Liver (tissue), 3 donors: Measurements from ENCODE around the gene FGFRL1.

ENCODE experiments used
- EGR1 ChIP-seq, 2 donors: IDR thresholded peaks; 2 replicates each; pipeline ENCODE4 v1.6.1; 2016 to 2018; ENCODE audit warnings: antibody characterized with exemption in 2 of 2, low read depth in 2 of 2
- GABPA ChIP-seq, 2 donors: IDR thresholded peaks in 1 of 2; conservative IDR thresholded peaks in 1 of 2; 2 replicates each; pipeline ENCODE4 v1.6.1; 2016; ENCODE audit warnings: antibody characterized with exemption in 2 of 2, mild to moderate bottlenecking in 1 of 2, moderate library complexity in 1 of 2
- HNF4A ChIP-seq, 2 donors: conservative IDR thresholded peaks; 2 replicates each; pipeline ENCODE4 v1.6.1; 2016; ENCODE audit warnings: antibody characterized with exemption in 2 of 2, mild to moderate bottlenecking in 2 of 2
- JUND ChIP-seq, 2 donors: IDR thresholded peaks; 2 replicates each; pipeline ENCODE4 v1.6.1; 2016; ENCODE audit warnings: antibody characterized with exemption in 2 of 2
- NR2F2 ChIP-seq: IDR thresholded peaks from 2 replicates; pipeline ENCODE4 v1.6.1; 2016; ENCODE audit warnings: antibody characterized with exemption
- RAD21 ChIP-seq, 2 donors: IDR thresholded peaks; 2 replicates each; pipeline ENCODE4 v1.6.1; 2016; ENCODE audit warnings: antibody characterized with exemption in 2 of 2, mild to moderate bottlenecking in 2 of 2
- SP1 ChIP-seq: IDR thresholded peaks from 2 replicates; pipeline ENCODE4 v1.6.1; 2018; ENCODE audit warnings: antibody characterized with exemption, mild to moderate bottlenecking
- TAF1 ChIP-seq: conservative IDR thresholded peaks from 2 replicates; pipeline ENCODE4 v1.6.1; 2016; ENCODE audit warnings: antibody characterized with exemption, mild to moderate bottlenecking
- YY1 ChIP-seq: IDR thresholded peaks from 2 replicates; pipeline ENCODE4 v1.6.1; 2016; ENCODE audit warnings: antibody characterized with exemption, mild to moderate bottlenecking
- TF ChIP-seq, protein P1 (sequence below): fragments of 150-350 bp; IDR thresholded peaks from 2 replicates; pipeline ENCODE4 v1.5.1; 2017; ENCODE audit warnings: improper control_type of control experiment, low read depth, low read length; ENCODE audit not compliant: missing input control
- TF ChIP-seq, protein P2 (sequence below): IDR thresholded peaks from 2 replicates; pipeline ENCODE4 v1.6.1; 2016; ENCODE audit warnings: antibody characterized with exemption
- TF ChIP-seq, protein P3 (sequence below): IDR thresholded peaks from 2 replicates; pipeline ENCODE4 v1.6.1; 2016; ENCODE audit warnings: antibody characterized with exemption, mild to moderate bottlenecking
- TF ChIP-seq, protein P4 (sequence below): IDR thresholded peaks from 2 replicates; pipeline ENCODE4 v1.6.1; 2016; ENCODE audit warnings: antibody characterized with exemption
- donor health status: healthy.
- donor health status: healthy.

- TF ChIP-seq, protein P1, sequence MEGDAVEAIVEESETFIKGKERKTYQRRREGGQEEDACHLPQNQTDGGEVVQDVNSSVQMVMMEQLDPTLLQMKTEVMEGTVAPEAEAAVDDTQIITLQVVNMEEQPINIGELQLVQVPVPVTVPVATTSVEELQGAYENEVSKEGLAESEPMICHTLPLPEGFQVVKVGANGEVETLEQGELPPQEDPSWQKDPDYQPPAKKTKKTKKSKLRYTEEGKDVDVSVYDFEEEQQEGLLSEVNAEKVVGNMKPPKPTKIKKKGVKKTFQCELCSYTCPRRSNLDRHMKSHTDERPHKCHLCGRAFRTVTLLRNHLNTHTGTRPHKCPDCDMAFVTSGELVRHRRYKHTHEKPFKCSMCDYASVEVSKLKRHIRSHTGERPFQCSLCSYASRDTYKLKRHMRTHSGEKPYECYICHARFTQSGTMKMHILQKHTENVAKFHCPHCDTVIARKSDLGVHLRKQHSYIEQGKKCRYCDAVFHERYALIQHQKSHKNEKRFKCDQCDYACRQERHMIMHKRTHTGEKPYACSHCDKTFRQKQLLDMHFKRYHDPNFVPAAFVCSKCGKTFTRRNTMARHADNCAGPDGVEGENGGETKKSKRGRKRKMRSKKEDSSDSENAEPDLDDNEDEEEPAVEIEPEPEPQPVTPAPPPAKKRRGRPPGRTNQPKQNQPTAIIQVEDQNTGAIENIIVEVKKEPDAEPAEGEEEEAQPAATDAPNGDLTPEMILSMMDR: no peak
- no peak for TF ChIP-seq SP1
- TF ChIP-seq, protein P2, sequence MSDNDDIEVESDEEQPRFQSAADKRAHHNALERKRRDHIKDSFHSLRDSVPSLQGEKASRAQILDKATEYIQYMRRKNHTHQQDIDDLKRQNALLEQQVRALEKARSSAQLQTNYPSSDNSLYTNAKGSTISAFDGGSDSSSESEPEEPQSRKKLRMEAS: no peak
- TF ChIP-seq, protein P3, sequence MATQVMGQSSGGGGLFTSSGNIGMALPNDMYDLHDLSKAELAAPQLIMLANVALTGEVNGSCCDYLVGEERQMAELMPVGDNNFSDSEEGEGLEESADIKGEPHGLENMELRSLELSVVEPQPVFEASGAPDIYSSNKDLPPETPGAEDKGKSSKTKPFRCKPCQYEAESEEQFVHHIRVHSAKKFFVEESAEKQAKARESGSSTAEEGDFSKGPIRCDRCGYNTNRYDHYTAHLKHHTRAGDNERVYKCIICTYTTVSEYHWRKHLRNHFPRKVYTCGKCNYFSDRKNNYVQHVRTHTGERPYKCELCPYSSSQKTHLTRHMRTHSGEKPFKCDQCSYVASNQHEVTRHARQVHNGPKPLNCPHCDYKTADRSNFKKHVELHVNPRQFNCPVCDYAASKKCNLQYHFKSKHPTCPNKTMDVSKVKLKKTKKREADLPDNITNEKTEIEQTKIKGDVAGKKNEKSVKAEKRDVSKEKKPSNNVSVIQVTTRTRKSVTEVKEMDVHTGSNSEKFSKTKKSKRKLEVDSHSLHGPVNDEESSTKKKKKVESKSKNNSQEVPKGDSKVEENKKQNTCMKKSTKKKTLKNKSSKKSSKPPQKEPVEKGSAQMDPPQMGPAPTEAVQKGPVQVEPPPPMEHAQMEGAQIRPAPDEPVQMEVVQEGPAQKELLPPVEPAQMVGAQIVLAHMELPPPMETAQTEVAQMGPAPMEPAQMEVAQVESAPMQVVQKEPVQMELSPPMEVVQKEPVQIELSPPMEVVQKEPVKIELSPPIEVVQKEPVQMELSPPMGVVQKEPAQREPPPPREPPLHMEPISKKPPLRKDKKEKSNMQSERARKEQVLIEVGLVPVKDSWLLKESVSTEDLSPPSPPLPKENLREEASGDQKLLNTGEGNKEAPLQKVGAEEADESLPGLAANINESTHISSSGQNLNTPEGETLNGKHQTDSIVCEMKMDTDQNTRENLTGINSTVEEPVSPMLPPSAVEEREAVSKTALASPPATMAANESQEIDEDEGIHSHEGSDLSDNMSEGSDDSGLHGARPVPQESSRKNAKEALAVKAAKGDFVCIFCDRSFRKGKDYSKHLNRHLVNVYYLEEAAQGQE: no peak
- TF ChIP-seq GABPA (IDR thresholded peaks at IDR 0.05 in 1 of 2, conservative IDR thresholded peaks at IDR 0.05 in 1 of 2): no peak
- no peak for TF ChIP-seq RAD21 (IDR thresholded peaks at IDR 0.05)
- TF ChIP-seq NR2F2: no peak
- TF ChIP-seq, protein P4, sequence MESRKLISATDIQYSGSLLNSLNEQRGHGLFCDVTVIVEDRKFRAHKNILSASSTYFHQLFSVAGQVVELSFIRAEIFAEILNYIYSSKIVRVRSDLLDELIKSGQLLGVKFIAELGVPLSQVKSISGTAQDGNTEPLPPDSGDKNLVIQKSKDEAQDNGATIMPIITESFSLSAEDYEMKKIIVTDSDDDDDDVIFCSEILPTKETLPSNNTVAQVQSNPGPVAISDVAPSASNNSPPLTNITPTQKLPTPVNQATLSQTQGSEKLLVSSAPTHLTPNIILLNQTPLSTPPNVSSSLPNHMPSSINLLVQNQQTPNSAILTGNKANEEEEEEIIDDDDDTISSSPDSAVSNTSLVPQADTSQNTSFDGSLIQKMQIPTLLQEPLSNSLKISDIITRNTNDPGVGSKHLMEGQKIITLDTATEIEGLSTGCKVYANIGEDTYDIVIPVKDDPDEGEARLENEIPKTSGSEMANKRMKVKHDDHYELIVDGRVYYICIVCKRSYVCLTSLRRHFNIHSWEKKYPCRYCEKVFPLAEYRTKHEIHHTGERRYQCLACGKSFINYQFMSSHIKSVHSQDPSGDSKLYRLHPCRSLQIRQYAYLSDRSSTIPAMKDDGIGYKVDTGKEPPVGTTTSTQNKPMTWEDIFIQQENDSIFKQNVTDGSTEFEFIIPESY: no peak
- no peak for TF ChIP-seq JUND (IDR thresholded peaks at IDR 0.05)
- TF ChIP-seq TAF1: no peak
- TF ChIP-seq HNF4A (conservative IDR thresholded peaks at IDR 0.05): no peak
- TF ChIP-seq YY1: no peak
- TF ChIP-seq EGR1 (IDR thresholded peaks at IDR 0.05; ENCODE audit: low read depth in 2 of 2): no peak
These were observed 2.4 kb upstream of the FGFRL1 start for GRCh38 chr4:1008840-1009541.
